ENCODE data around the gene THRAP3.
"Not testable (repeated sequence)": the region's sequence is repeated elsewhere in the genome, so short reads cannot be mapped to it uniquely, and the experiment has no call there.

The THRAP3 gene

DNA sequence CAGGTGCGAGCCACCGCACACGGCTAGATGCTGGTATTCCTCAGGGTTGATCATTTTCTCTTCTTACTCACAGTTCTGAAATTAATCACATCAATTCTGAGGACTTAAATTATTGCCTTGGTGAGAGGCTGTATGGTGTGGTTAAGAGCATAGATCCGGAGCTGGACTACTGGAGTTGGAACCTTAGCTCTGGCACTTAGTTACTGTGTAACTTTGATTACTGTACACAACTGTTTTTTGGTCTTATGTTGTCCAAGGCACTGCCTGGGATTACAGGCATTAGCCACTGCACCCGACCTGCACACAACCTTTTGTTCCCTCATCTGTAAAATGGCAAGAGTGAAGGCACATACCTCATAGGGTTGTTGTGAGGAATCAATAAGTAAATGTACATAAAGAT lies 25.6 kb upstream of the THRAP3 start:
- no peak for TF ChIP-seq POLR2A (IDR thresholded peaks at IDR 0.05; ENCODE audit: low read depth, low read length)
- FAIRE-seq (no peak), DNase-seq (ENCODE audit: insufficient read length, low spot score) (no peak)

- no peak for TF ChIP-seq POLR2A (IDR thresholded peaks at IDR 0.05; ENCODE audit: low read depth, low read length)
- no peak for FAIRE-seq
- no peak for DNase-seq (ENCODE audit: insufficient read length, low spot score)
Observed at GRCh38 chr1:36199934-36200741, 24.1 kb upstream of the THRAP3 start.

DNA sequence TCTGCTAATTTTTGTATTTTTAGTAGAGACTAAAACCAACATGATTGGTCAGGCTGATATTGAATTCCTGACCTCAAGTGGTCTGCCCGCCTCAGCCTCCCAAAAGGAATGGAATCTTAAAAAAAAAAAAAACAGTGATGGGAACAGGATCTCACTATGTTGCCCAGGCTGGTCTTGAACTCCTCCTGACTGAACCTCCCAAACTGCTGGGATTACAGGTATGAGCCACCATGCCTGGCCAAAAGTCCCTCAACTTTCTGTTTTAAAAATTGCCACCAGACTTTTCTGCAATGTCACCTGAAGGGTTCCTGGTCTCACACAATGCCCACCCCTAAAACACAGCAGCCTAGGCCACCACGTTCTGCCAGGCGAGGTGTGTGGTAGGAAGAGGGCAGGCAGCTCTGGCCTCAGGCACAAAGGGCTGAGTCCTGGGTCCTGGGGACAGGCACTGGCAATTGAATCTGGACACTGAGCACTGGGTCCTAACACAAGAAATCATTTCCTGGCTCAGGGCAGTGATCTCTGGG lies 21.2 kb upstream of the THRAP3 start:
- no peak for TF ChIP-seq POLR2A (IDR thresholded peaks at IDR 0.05; ENCODE audit: low read depth, low read length)
- FAIRE-seq (no peak), DNase-seq (ENCODE audit: insufficient read length, low spot score) (no peak)

GRCh38 chr1:36203554-36204346 lies 20.5 kb upstream of the THRAP3 start:
- FAIRE-seq (no peak), DNase-seq (ENCODE audit: insufficient read length, low spot score) (no peak)
- TF ChIP-seq POLR2A (IDR thresholded peaks at IDR 0.05; ENCODE audit: low read depth, low read length), result no peak

DNA sequence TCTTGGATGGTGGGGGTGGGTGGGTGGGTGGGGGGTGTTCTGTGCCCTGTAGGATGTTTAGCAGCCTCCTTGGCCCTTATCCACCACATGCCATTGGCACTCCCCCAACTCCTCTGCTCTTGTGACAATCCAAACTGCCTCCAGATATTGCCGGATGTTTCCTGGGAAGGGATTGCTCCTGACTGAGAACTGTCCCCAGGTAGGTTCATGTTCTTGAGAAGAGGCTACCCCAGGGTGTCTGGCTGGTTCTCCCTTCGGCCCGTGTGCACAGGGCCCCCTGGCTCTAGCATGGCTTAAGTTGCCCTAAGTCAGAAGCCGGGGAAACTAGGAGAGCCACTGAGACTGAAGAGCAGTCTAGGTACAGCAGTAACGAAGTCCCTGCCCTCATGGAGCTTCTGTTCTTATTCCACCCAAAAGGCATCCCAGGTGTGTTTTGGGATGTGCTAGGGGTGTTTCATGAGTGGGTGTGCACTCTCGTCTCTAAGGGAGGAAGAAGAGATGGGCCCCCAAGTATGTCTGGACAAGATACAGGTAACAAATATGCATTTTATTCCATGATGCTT lies 19.8 kb upstream of the THRAP3 start:
- FAIRE-seq (no peak), DNase-seq (ENCODE audit: insufficient read length, low spot score) (no peak)
- no peak for TF ChIP-seq POLR2A (IDR thresholded peaks at IDR 0.05; ENCODE audit: low read depth, low read length)

- DNase-seq (ENCODE audit: insufficient read length, low spot score) (no peak), FAIRE-seq (no peak)
- no peak for TF ChIP-seq POLR2A (IDR thresholded peaks at IDR 0.05; ENCODE audit: low read depth, low read length)
Observed at GRCh38 chr1:36206323-36206858, 17.9 kb upstream of the THRAP3 start.

DNA sequence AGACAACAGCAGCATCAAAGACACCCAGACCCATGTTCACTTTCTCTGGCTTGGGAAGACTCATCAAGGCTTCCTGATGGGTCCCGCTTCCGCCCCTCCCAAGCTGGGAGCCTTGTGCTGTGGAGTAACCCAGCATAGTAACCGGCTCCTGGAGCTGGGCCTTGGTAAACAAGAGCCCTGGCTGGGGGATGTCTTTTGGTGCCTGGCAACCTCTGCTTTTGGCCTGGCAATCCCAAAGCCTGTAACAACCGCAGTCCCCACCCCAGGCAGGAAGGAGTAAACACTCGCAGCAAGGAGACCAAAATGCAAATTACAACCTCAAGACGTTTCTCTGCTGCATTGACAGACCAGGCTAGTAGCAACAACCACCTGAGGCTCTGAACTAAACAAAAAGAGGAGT lies 16.9 kb upstream of the THRAP3 start:
- FAIRE-seq, result no peak
- DNase-seq (ENCODE audit: insufficient read length, low spot score), result no peak
- TF ChIP-seq POLR2A (IDR thresholded peaks at IDR 0.05; ENCODE audit: low read depth, low read length), result no peak

DNA sequence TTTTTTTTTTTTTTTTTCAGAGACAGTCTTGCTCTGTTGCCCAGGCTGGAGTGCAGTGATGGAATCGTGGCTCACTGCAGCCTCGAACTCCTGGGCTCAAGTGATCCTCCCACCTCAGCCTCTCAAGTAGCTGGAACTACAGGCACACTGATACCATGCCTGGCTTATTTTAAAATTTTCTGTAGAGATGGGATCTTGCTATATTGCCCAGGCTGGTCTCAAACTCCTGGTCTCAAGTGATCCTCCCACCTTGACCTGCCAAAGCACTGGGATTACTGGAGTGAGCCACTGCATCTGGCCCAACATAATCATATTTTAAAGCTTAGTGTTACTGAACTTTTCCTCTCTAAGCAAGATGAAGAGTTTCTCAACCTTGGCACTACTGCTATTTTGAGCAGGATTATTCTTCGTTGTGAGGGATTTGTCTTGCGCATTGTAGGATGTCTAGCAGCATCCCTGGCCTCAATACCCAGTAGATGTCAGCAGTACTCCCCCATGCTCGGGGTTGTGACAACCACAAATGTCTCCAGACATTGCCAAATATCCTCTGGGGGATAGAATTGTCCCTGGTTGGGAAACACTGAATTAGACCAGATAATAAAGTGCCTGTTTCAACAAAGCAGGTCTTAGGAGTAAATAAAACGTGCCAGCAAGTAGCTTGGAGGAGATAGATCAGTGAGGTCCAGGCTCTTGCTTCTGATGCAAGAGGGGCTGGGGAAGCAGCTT lies 15.1 kb upstream of the THRAP3 start:
- no peak for TF ChIP-seq POLR2A (IDR thresholded peaks at IDR 0.05; ENCODE audit: low read depth, low read length)
- DNase-seq (ENCODE audit: insufficient read length, low spot score), result no peak
- no peak for FAIRE-seq

- TF ChIP-seq POLR2A (IDR thresholded peaks at IDR 0.05; ENCODE audit: low read depth, low read length), result no peak
- DNase-seq (ENCODE audit: insufficient read length, low spot score), result no peak
- FAIRE-seq, result no peak
Observed at GRCh38 chr1:36211307-36211706, 12.9 kb upstream of the THRAP3 start.

GRCh38 chr1:36211841-36212240 lies 12.4 kb upstream of the THRAP3 start:
- TF ChIP-seq POLR2A (IDR thresholded peaks at IDR 0.05; ENCODE audit: low read depth, low read length), result no peak
- no peak for FAIRE-seq
- no peak for DNase-seq (ENCODE audit: insufficient read length, low spot score)

DNA sequence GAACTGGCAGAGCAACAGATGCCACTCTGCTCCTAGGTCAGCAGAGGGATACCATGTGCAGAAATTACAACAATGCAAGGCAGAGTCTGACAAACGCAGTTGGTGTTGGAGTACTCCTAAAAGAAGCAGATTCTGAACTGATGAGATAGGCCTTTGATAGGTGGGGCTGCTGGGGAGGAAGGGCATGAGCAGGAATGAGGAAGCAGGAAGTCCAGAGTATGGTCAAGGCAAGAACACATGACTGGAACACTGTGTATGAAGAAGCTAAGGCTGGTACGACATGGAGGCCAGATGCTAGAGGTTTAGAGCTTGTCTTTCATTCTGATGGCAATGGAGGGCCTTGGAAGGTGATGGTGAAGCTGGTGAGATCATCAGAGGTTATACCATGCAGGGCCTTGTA lies 11.5 kb upstream of the THRAP3 start:
- FAIRE-seq (no peak), DNase-seq (ENCODE audit: insufficient read length, low spot score) (no peak)
- no peak for TF ChIP-seq POLR2A (IDR thresholded peaks at IDR 0.05; ENCODE audit: low read depth, low read length)

DNA sequence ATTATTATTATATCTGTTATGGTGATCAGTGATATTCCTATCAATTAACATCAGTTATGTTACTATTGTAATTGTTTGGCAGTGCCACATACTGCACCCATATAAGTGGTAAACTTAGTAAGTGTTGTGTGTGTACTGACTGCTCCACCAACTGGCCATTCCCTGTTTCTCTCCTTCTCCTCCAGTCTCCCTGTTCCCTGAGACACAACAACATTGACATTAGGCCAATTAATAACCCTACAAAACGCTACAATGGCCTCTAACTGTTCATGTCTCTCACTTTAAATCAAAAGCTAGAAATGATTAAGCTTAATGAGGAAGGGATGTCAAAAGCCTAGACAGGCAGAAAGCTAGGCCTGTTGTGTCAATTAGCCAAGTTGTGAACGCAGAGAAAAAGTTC lies 6.6 kb upstream of the THRAP3 start:
- no peak for TF ChIP-seq POLR2A (IDR thresholded peaks at IDR 0.05; ENCODE audit: low read depth, low read length)
- DNase-seq (ENCODE audit: insufficient read length, low spot score), result no peak
- peak; percentile 27 for FAIRE-seq

DNA sequence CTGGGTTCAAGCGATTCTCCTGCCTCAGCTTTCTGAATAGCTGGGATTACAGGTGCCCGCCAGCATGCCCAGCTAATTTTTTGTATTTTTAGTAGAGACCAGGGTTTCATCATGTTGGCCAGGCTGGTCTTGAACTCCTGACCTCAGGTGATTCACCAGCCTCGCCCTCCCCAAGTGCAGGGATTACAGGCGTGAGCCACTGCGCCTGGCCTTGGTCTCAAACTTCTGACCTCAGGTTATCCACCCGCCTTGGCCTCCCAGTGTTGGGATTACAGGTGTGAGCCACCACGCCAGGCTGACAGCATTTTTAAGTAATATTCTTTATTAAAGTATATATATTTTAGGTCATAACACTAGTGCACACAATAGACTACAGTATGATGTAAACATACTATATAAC lies 2.3 kb upstream of the THRAP3 start:
- not testable (repeated sequence) for FAIRE-seq; DNase-seq (ENCODE audit: insufficient read length, low spot score)
